Measurements from ENCODE around the gene ZC3H18. TPM values are rescaled to one million over a fixed set of nuclear protein-coding genes. Genes with fewer than 3 reads are reported as not detected.
A peak's percentile ranks its signal among the peaks of the same experiment; 100 is the strongest.

Gene ZC3H18
- total RNA-seq, 1 donor from 2014 or later, result 49.2 TPM

DNA sequence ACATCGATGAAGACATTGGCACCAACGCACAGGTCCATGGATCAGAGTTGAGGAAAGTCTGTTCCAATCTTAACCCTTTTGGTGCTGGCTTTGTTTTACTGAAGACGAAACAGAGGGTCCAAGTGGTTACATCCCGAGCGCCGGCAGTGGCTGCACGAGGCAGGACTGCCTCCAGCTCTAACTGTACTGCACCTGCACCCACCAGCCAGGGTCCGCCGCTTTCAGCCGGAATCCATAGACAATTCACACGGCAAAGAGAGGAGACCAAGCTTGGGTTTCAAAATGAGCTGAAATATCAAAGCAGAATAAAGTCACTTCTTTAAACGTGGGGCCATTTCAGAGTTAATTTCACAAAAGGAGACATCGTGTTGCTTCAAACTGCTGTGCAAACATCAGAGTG lies 21.2 kb upstream of the ZC3H18 start:
- intact Hi-C loops (cut with DNase I), result no loop called here
- no peak for ATAC-seq
- TF ChIP-seq, protein P1, sequence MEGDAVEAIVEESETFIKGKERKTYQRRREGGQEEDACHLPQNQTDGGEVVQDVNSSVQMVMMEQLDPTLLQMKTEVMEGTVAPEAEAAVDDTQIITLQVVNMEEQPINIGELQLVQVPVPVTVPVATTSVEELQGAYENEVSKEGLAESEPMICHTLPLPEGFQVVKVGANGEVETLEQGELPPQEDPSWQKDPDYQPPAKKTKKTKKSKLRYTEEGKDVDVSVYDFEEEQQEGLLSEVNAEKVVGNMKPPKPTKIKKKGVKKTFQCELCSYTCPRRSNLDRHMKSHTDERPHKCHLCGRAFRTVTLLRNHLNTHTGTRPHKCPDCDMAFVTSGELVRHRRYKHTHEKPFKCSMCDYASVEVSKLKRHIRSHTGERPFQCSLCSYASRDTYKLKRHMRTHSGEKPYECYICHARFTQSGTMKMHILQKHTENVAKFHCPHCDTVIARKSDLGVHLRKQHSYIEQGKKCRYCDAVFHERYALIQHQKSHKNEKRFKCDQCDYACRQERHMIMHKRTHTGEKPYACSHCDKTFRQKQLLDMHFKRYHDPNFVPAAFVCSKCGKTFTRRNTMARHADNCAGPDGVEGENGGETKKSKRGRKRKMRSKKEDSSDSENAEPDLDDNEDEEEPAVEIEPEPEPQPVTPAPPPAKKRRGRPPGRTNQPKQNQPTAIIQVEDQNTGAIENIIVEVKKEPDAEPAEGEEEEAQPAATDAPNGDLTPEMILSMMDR (IDR thresholded peaks at IDR 0.05), result no peak

DNA sequence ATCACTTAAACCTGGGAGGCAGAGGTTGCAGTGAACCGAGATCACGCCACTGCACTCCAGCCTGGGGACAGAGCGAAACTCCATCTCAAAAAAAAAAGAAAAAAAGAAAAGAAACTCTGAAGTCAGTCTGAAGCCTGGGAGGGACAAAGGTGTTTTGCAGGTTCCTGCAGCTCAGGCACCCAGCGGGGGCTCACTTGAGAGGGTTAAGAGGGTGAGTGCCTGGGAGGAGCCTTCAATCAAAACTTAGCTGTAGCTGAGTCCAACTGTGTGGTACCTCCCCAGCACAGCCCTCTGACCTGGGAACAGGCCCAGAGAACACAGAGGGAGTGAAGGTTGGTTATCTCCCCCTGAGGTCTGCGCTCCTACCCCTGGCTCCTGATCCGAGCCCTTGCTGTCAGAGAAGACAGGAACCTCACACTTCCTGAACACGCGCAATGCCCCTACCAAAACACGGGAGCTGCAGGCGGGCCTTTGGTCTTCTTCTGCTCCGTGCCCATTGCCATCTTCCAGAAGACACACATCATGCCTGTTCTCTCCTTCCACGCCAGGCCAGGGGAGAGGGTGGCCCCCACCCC lies 20.4 kb upstream of the ZC3H18 start:
- DNase-seq, result no peak
- TF ChIP-seq, protein P1 (IDR thresholded peaks at IDR 0.05), result no peak
- Histone ChIP-seq H3K9me3 (no peaks in the 10 kb centered on the region), H3K4me1 (no peaks in the 10 kb centered on the region), H3K4me3 (no peak overlapping the region), H3K27ac (no peak overlapping the region), H3K36me3 (no peaks in the 10 kb centered on the region), H3K27me3 (ENCODE audit: low read depth) (peaks cover 33% of the 10 kb centered on the region)
- ATAC-seq, result no peak
- intact Hi-C loops (cut with DNase I), result no loop called here

More for the DNA sequence above, 21.2 kb upstream of the ZC3H18 start:
- Histone ChIP-seq H3K4me1 (no peaks in the 10 kb centered on the region), H3K9me3 (peaks cover 1% of the 10 kb centered on the region), H3K27ac (no peak overlapping the region), H3K4me3 (no peak overlapping the region), H3K27me3 (ENCODE audit: low read depth) (peaks cover 30% of the 10 kb centered on the region), H3K36me3 (no peaks in the 10 kb centered on the region)
- DNase-seq, result no peak

GRCh38 chr16:88550246-88550661 lies 19.9 kb upstream of the ZC3H18 start:
- Histone ChIP-seq H3K4me3 (no peak overlapping the region), H3K36me3 (no peaks in the 10 kb centered on the region), H3K9me3 (no peaks in the 10 kb centered on the region), H3K27me3 (ENCODE audit: low read depth) (peaks cover 31% of the 10 kb centered on the region), H3K4me1 (no peaks in the 10 kb centered on the region), H3K27ac (no peak overlapping the region)
- DNase-seq (no peak), ATAC-seq (peak in 1 of 2 donors; percentile 11)
- intact Hi-C loops (cut with DNase I), result no loop called here
- TF ChIP-seq, protein P1 (IDR thresholded peaks at IDR 0.05), result no peak

GRCh38 chr16:88552166-88552565 lies 18.0 kb upstream of the ZC3H18 start:
- Histone ChIP-seq H3K4me1 (no peaks in the 10 kb centered on the region), H3K36me3 (no peaks in the 10 kb centered on the region), H3K27me3 (ENCODE audit: low read depth) (peaks cover 17% of the 10 kb centered on the region), H3K9me3 (no peaks in the 10 kb centered on the region), H3K27ac (no peak overlapping the region), H3K4me3 (no peak overlapping the region)
- TF ChIP-seq, protein P1 (IDR thresholded peaks at IDR 0.05), result no peak
- DNase-seq (no peak), ATAC-seq (no peak)
- intact Hi-C loops (cut with DNase I), result no loop called here

GRCh38 chr16:88552815-88553214 lies 17.4 kb upstream of the ZC3H18 start:
- no peak overlapping the region for H3K4me3 ChIP-seq
- no peak overlapping the region for H3K27ac ChIP-seq
- ATAC-seq (no peak), DNase-seq (no peak)
- H3K4me1 ChIP-seq, result no peaks in the 10 kb centered on the region
- H3K36me3 ChIP-seq, result no peaks in the 10 kb centered on the region
- TF ChIP-seq, protein P1 (IDR thresholded peaks at IDR 0.05), result no peak
- peaks cover 16% of the 10 kb centered on the region for H3K27me3 ChIP-seq (ENCODE audit: low read depth)
- intact Hi-C loops (cut with DNase I), result no loop called here
- no peaks in the 10 kb centered on the region for H3K9me3 ChIP-seq

Data from lower lobe of right lung (tissue), 2 donors.